SK-N-SH treated with all-trans-retinoic acid at 6 μM for 48 hours (cell line): ENCODE results near the gene DNAL1.

Experiments used
- ARNTL ChIP-seq: fragments of 450-650 bp; formaldehyde crosslinking; IDR thresholded peaks from 2 replicates; pipeline ENCODE4 v1.5.0; 2020; ENCODE audit warnings: low read depth, mild to moderate bottlenecking, moderate library complexity, borderline replicate concordance
- CSDC2 ChIP-seq: fragments of 250-450 bp; sonication (Bioruptor Pico); IDR thresholded peaks from 2 replicates; pipeline ENCODE4 v1.5.0; 2020; ENCODE audit warnings: mild to moderate bottlenecking, moderate library complexity
- GLIS3 ChIP-seq: fragments of 250-450 bp; sonication (Bioruptor Pico); IDR thresholded peaks from 2 replicates; pipeline ENCODE4 v1.5.0; 2020; ENCODE audit warnings: mild to moderate bottlenecking, moderate library complexity
- ISL1 ChIP-seq: fragments of 250-450 bp; sonication (Bioruptor Pico); IDR thresholded peaks from 2 replicates; pipeline ENCODE4 v2.1.2; 2022; ENCODE audit warnings: mild to moderate bottlenecking, moderate library complexity
- PPARA ChIP-seq: fragments of 250-450 bp; sonication (Bioruptor Pico); IDR thresholded peaks from 2 replicates; pipeline ENCODE4 v1.5.0; 2020; ENCODE audit warnings: mild to moderate bottlenecking, borderline replicate concordance
- ZFP3 ChIP-seq: fragments of 250-450 bp; sonication (Bioruptor Pico); IDR thresholded peaks from 2 replicates; pipeline ENCODE4 v1.5.0; 2020; ENCODE audit warnings: mild to moderate bottlenecking, moderate library complexity
- ZFP30 ChIP-seq: fragments of 450-650 bp; formaldehyde crosslinking; IDR thresholded peaks from 2 replicates; pipeline ENCODE4 v1.5.0; 2022; ENCODE audit warnings: mild to moderate bottlenecking, moderate library complexity
- ZNF565 ChIP-seq: fragments of 450-650 bp; formaldehyde crosslinking; conservative IDR thresholded peaks from 2 replicates; pipeline ENCODE4 v1.5.0; 2020; ENCODE audit warnings: low read depth, mild to moderate bottlenecking, moderate library complexity
- TF ChIP-seq, protein P1 (sequence below): fragments of 250-450 bp; sonication (Bioruptor Pico); IDR thresholded peaks from 2 replicates; pipeline ENCODE4 v1.5.1; 2020; ENCODE audit warnings: low read depth, mild to moderate bottlenecking, moderate library complexity
- TF ChIP-seq, protein P2 (sequence below): fragments of 250-450 bp; sonication (Bioruptor Pico); IDR thresholded peaks from 2 replicates; pipeline ENCODE4 v1.5.1; 2021; ENCODE audit warnings: mild to moderate bottlenecking, moderate library complexity

DNA sequence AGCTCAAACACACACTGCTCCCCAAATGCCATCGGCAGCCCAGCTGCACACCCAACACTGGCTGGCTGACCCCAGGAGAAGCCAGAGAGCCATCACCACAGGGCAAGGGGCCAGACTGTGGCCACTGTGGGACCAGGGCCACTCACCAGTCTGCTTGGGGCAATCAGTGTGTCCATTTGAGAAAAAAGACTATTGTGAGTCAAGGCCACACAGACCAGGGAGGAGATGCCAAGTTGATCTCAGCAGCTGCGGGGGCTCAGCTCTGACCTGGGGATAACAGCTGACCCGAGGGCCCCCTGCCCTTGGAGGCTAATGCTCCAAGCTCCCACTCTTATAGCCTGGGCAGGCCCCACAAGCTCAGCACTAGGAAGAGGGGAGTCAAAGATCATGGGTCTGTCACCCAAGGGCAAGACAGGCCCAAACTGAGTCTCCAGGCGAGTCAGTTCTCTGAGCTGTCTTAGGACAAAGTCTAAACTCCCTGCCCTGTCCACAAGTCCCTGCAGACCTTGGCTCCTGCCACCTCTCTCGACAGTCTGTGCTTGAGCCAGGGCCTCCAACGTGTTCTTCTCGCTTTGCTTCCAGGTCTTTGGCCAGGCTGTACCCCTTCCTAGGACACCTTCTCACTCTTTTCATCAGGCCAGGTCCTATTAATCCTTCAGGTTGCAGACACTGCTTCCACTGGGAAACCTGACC lies 99.5 kb downstream of the DNAL1 start:
- no peak for TF ChIP-seq ZNF565 (CRISPR knock-in tag)
- TF ChIP-seq ARNTL (CRISPR knock-in tag): no peak
- TF ChIP-seq PPARA: no peak
- TF ChIP-seq ZFP3: no peak
- TF ChIP-seq GLIS3 (CRISPR knock-in tag): no peak
- TF ChIP-seq ISL1 (CRISPR knock-in tag): no peak
- no peak for TF ChIP-seq ZFP30 (CRISPR knock-in tag)
- TF ChIP-seq, protein P1, sequence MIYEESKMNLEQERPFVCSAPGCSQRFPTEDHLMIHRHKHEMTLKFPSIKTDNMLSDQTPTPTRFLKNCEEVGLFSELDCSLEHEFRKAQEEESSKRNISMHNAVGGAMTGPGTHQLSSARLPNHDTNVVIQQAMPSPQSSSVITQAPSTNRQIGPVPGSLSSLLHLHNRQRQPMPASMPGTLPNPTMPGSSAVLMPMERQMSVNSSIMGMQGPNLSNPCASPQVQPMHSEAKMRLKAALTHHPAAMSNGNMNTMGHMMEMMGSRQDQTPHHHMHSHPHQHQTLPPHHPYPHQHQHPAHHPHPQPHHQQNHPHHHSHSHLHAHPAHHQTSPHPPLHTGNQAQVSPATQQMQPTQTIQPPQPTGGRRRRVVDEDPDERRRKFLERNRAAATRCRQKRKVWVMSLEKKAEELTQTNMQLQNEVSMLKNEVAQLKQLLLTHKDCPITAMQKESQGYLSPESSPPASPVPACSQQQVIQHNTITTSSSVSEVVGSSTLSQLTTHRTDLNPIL (CRISPR knock-in tag): no peak
- TF ChIP-seq, protein P2, sequence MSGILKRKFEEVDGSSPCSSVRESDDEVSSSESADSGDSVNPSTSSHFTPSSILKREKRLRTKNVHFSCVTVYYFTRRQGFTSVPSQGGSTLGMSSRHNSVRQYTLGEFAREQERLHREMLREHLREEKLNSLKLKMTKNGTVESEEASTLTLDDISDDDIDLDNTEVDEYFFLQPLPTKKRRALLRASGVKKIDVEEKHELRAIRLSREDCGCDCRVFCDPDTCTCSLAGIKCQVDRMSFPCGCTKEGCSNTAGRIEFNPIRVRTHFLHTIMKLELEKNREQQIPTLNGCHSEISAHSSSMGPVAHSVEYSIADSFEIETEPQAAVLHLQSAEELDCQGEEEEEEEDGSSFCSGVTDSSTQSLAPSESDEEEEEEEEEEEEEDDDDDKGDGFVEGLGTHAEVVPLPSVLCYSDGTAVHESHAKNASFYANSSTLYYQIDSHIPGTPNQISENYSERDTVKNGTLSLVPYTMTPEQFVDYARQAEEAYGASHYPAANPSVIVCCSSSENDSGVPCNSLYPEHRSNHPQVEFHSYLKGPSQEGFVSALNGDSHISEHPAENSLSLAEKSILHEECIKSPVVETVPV (CRISPR knock-in tag): no peak
- TF ChIP-seq CSDC2 (CRISPR knock-in tag): no peak
